Mammary epithelial cell (primary cell): ENCODE measurements around the gene ZBTB49.

ENCODE experiments used
- CTCF ChIP-seq, 2 donors: IDR thresholded peaks in 1 of 2; conservative IDR thresholded peaks in 1 of 2; 2 replicates each; pipeline ENCODE4 v1.5.1; 2011 to 2012; ENCODE audit warnings: inconsistent platforms in 2 of 2, low read length in 2 of 2, mild to moderate bottlenecking in 2 of 2, control low read depth in 1 of 2, low read depth in 1 of 2; ENCODE audit not compliant: insufficient read depth in 1 of 2; ENCODE audit errors: extremely low read depth in 1 of 2
- EZH2 ChIP-seq: IDR thresholded peaks from 2 replicates; pipeline ENCODE4 v1.6.1; 2012; ENCODE audit warnings: low read length, inconsistent platforms, borderline replicate concordance

DNA sequence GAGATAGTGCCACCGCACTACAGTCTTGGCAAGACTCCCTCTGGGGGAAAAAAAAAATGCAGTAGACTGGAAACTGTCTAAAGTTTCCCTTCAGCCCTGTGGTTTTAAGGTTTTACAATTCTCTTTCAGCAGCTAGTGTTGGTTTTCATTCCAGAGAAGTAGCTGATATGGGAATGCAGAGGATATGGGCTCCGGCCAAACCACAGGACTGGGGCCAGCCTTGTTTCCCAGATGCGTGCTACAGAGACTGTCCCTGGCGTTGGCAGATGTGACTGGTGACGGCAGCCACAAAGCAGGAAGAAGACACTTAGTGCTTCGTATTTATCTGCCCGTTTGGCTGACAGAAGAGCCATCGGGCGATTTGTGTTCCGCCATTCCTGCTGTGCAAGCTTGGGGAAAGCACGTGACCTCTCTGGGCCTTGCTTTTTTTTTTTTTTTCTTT, 43.2 kb downstream of the ZBTB49 start:
- no peak for TF ChIP-seq CTCF (conservative IDR thresholded peaks at IDR 0.05 in 1 of 2, IDR thresholded peaks at IDR 0.05 in 1 of 2; ENCODE audit: extremely low read depth in 1 of 2, insufficient read depth in 1 of 2, low read depth in 1 of 2, low read length in 2 of 2)
- TF ChIP-seq EZH2, result no peak
